Left ventricle myocardium inferior (tissue), 1 donor: ENCODE data around the gene GJD4. TPM values are rescaled to one million over a fixed set of nuclear protein-coding genes. Genes with fewer than 3 reads are reported as not detected.

Source experiments
- DNase-seq: peaks from one replicate; pipeline ENCODE4 v3.0.0-alpha.2; 2020
- H3K27ac ChIP-seq: fragments of 200-600 bp; replicated peaks from 2 replicates; pipeline ENCODE4 v1.8.0; 2021
- H3K27me3 ChIP-seq: fragments of 200-600 bp; 2 replicates; pipeline ENCODE4 v1.8.0; 2021; ENCODE audit warnings: low read depth
- H3K36me3 ChIP-seq: fragments of 200-600 bp; 2 replicates; pipeline ENCODE4 v1.8.0; 2021
- H3K4me1 ChIP-seq: fragments of 200-600 bp; 2 replicates; pipeline ENCODE4 v1.8.0; 2021
- H3K4me3 ChIP-seq: fragments of 200-600 bp; 2 replicates; pipeline ENCODE4 v1.8.0; 2021; ENCODE audit warnings: mild to moderate bottlenecking, moderate library complexity
- H3K9me3 ChIP-seq: fragments of 200-600 bp; replicated peaks from 2 replicates; pipeline ENCODE4 v1.8.0; 2021
- CTCF ChIP-seq: fragments of 200-600 bp; IDR thresholded peaks from 2 replicates; pipeline ENCODE4 v1.8.0; 2021; ENCODE audit warnings: antibody characterized with exemption, mild to moderate bottlenecking, borderline replicate concordance
- intact Hi-C: fragments of 100-400 bp; cut with micrococcal nuclease; formaldehyde crosslinking; loops from one replicate; pipeline ENCODE4 v1.11.0; 2022
- total RNA-seq: library from RNA; stranded (reverse); fragmentation: NEBNext Ultra II Directional; extraction: Animal tissue kit (Norgen Biotek cat#: 25700); gene quantifications from one replicate; pipeline ENCODE4 v1.2.1, GENCODE V29; 2021
- donor health status: DM: no; HTN: yes; CAD: no; lungs with severe emphysema.

The GJD4 gene
- total RNA-seq, 1 donor from 2014 or later, result not detected

- intact Hi-C loops, result no loop called here
- Histone ChIP-seq H3K36me3 (no peaks in the 10 kb centered on the region), H3K27me3 (peaks cover 6% of the 10 kb centered on the region), H3K9me3 (no peaks in the 10 kb centered on the region), H3K4me1 (no peaks in the 10 kb centered on the region), H3K4me3 (no peak overlapping the region), H3K27ac (no peak overlapping the region)
- no peak for TF ChIP-seq CTCF
- no peak for DNase-seq
These were observed 20.2 kb upstream of the GJD4 start for GRCh38 chr10:35584946-35585345.

- Histone ChIP-seq H3K27ac (no peak overlapping the region), H3K36me3 (no peaks in the 10 kb centered on the region), H3K9me3 (no peaks in the 10 kb centered on the region), H3K4me1 (no peaks in the 10 kb centered on the region), H3K4me3 (no peak overlapping the region), H3K27me3 (peaks cover 6% of the 10 kb centered on the region)
- no peak for TF ChIP-seq CTCF
- intact Hi-C loops, result no loop called here
- no peak for DNase-seq
These were observed 19.8 kb upstream of the GJD4 start for GRCh38 chr10:35585356-35585755.

- TF ChIP-seq CTCF, result no peak
- DNase-seq, result no peak
- H3K4me1 ChIP-seq, result no peaks in the 10 kb centered on the region
- intact Hi-C loops, result no loop called here
- no peaks in the 10 kb centered on the region for H3K36me3 ChIP-seq
- H3K27me3 ChIP-seq, result peaks cover 6% of the 10 kb centered on the region
- H3K4me3 ChIP-seq, result no peak overlapping the region
- H3K9me3 ChIP-seq, result no peaks in the 10 kb centered on the region
- no peak overlapping the region for H3K27ac ChIP-seq
These were observed 19.1 kb upstream of the GJD4 start for GRCh38 chr10:35585903-35586535.

- intact Hi-C loops, result no loop called here
- H3K36me3 ChIP-seq, result no peaks in the 10 kb centered on the region
- TF ChIP-seq CTCF, result no peak
These were observed 16.3 kb upstream of the GJD4 start for GRCh38 chr10:35588836-35589235.

GRCh38 chr10:35592441-35592840 lies 12.7 kb upstream of the GJD4 start:
- no peak overlapping the region for H3K27ac ChIP-seq
- DNase-seq, result no peak
- no peaks in the 10 kb centered on the region for H3K36me3 ChIP-seq
- TF ChIP-seq CTCF, result no peak
- intact Hi-C loops, result loop anchor here (10.0 kb wide), 1 partner anchor 348 kb away; no protein-coding TSS in a partner anchor
- H3K4me1 ChIP-seq, result no peaks in the 10 kb centered on the region
- H3K4me3 ChIP-seq, result no peak overlapping the region
- H3K27me3 ChIP-seq, result no peaks in the 10 kb centered on the region
- H3K9me3 ChIP-seq, result no peaks in the 10 kb centered on the region

More at GRCh38 chr10:35588836-35589235, 16.3 kb upstream of the GJD4 start:
- Histone ChIP-seq H3K27ac (no peak overlapping the region), H3K27me3 (peaks cover 6% of the 10 kb centered on the region), H3K4me3 (no peak overlapping the region), H3K9me3 (no peaks in the 10 kb centered on the region), H3K4me1 (no peaks in the 10 kb centered on the region)
- no peak for DNase-seq
